Kidney (tissue), 14 donors: ENCODE results near the gene FEM1A. TPM values are rescaled to one million over a fixed set of nuclear protein-coding genes. Genes with fewer than 3 reads are reported as not detected.
A peak's percentile ranks its signal among the peaks of the same experiment; 100 is the strongest.
"Not testable (repeated sequence)": the region's sequence is repeated elsewhere in the genome, so short reads cannot be mapped to it uniquely, and the experiment has no call there.

ENCODE experiments used
- DNase-seq, 5 donors: peaks; one replicate each; pipeline ENCODE4 v3.0.0-alpha.2; 2013 to 2020
- FAIRE-seq: peaks from 2 replicates; lab custom pipeline; 2012; peaks lifted over from hg19 to GRCh38; lab: Jason Lieb, UNC
- H3K27ac ChIP-seq, 2 donors: one replicate each; pipeline ENCODE4 v1.7.0; 2013; ENCODE audit warnings: low read depth in 2 of 2, low read length in 2 of 2, inconsistent platforms in 1 of 2
- H3K27me3 ChIP-seq: one replicate; pipeline ENCODE4 v1.7.1; 2013; ENCODE audit warnings: low read length, inconsistent platforms; ENCODE audit not compliant: control insufficient read depth, insufficient read depth
- H3K36me3 ChIP-seq, 3 donors: one replicate each; pipeline versions ENCODE4 v1.7.0 to v1.7.1; 2013; ENCODE audit warnings: low read length in 3 of 3, control low read depth in 1 of 3, inconsistent platforms in 1 of 3; ENCODE audit not compliant: insufficient read depth in 3 of 3, control insufficient read depth in 2 of 3
- H3K4me1 ChIP-seq, 3 donors: one replicate each; pipeline versions ENCODE4 v1.7.0 to v1.7.1; 2013; ENCODE audit warnings: low read length in 3 of 3, inconsistent platforms in 1 of 3, low read depth in 1 of 3; ENCODE audit not compliant: control insufficient read depth in 2 of 3, insufficient read depth in 2 of 3
- H3K4me3 ChIP-seq, 3 donors: one replicate each; pipeline versions ENCODE4 v1.7.0 to v1.8.1; 2013; ENCODE audit warnings: low read length in 3 of 3, control low read depth in 1 of 3, inconsistent platforms in 1 of 3
- H3K9ac ChIP-seq, 3 donors: one replicate each; pipeline versions ENCODE4 v1.7.0 to v1.7.1; 2013; ENCODE audit warnings: low read length in 3 of 3, control low read depth in 1 of 3, inconsistent platforms in 1 of 3
- H3K9me3 ChIP-seq, 3 donors: one replicate each; pipeline versions ENCODE4 v1.7.0 to v1.7.1; 2013; ENCODE audit warnings: low read length in 3 of 3, control low read depth in 1 of 3, inconsistent platforms in 1 of 3; ENCODE audit not compliant: control insufficient read depth in 2 of 3, insufficient read depth in 1 of 3
- intact Hi-C: fragments of 100-400 bp; cut with DNase I; formaldehyde crosslinking; loops from one replicate; pipeline ENCODE4 v1.11.1; 2022
- polyA plus RNA-seq: library from polyadenylated mRNA; stranded (reverse); fragments of 350-450 nt; fragmentation: Illumina TruSeq; extraction: RNeasy Lipid Tissue Mini Kit (QIAGEN cat#74804); gene quantifications from one replicate; pipeline ENCODE4 v1.2.3, GENCODE V29; 2014; ENCODE audit warnings: low read depth, low replicate concordance; ENCODE audit not compliant: insufficient read depth
- total RNA-seq: library from RNA; stranded (reverse); fragmentation: NEBNext Ultra II Directional; extraction: Animal tissue kit (Norgen Biotek cat#: 25700); gene quantifications from one replicate; pipeline ENCODE4 v1.2.1, GENCODE V29; 2021
- TF ChIP-seq, protein P1 (sequence below): IDR thresholded peaks from 3 replicates; pipeline ENCODE4 v1.5.1; 2012; ENCODE audit warnings: mild to moderate bottlenecking, moderate library complexity, borderline replicate concordance; ENCODE audit not compliant: insufficient read depth; ENCODE audit errors: extremely low read depth
- donor health status: control.
- donor health status: control.
- donor health status: control.
- donor health status: control.
- donor health status: control.
- donor health status: DM: yes; HTN: yes; CAD: no.
- donor health status: Normal renal cell carcinoma (clear cell type).

FEM1A gene
- total and polyA plus RNA-seq, 2 donors from 2014 or later, result 4.6 to 11.3 TPM

DNA sequence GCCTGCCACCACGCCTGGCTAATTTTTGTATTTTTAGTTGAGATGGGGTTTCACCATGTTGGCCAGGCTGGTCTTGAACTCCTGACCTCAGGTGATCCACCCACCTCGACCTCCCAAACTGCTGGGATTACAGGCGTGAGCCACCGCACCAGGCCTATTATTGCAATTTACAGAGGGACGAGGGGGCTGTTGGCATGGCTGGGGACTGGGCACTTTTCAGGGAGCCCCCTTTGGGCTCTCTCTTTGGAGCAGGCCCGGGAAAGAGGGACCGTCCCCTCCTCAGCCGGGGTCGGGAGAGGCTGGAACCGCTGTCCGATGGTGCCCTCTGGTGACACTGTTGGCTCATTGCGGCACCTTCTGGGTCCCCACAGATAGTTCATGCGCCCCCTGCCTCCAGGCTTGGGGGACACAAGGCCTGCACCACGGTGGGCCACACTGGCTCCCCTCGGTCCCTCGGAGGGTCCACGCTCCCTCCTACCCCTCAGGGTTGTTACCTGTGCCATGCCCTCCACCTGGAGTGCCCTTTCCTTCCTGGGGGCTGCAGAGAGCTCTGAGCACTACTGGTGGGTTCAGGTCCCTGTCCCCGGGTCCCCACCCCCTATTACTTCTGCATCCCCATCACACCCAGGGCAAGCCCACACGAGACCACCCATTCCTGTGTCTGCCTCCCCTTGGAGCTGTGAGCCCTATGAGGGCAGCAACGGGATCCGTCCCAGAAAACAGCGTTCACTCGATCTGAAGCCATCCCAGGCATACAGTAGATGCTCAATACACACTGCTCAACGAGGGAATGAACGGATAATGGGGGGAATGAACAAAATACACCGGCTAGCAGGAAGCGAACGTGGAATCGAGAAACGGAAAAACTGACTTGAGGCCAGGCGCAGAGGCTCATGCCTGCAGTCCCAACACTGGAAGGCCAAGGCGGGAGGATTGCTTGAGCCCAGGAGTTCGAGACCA, 12.5 kb downstream of the FEM1A start:
- H3K9ac ChIP-seq, result no peak overlapping the region
- FAIRE-seq (no peak), DNase-seq (peak; percentile 69 to 80 (median 76))
- H3K27ac ChIP-seq, result no peak overlapping the region
- no peaks in the 10 kb centered on the region for H3K4me1 ChIP-seq
- H3K4me3 ChIP-seq, result no peak overlapping the region
- TF ChIP-seq, protein P1, sequence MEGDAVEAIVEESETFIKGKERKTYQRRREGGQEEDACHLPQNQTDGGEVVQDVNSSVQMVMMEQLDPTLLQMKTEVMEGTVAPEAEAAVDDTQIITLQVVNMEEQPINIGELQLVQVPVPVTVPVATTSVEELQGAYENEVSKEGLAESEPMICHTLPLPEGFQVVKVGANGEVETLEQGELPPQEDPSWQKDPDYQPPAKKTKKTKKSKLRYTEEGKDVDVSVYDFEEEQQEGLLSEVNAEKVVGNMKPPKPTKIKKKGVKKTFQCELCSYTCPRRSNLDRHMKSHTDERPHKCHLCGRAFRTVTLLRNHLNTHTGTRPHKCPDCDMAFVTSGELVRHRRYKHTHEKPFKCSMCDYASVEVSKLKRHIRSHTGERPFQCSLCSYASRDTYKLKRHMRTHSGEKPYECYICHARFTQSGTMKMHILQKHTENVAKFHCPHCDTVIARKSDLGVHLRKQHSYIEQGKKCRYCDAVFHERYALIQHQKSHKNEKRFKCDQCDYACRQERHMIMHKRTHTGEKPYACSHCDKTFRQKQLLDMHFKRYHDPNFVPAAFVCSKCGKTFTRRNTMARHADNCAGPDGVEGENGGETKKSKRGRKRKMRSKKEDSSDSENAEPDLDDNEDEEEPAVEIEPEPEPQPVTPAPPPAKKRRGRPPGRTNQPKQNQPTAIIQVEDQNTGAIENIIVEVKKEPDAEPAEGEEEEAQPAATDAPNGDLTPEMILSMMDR, result peak; percentile 61
- no peaks in the 10 kb centered on the region for H3K27me3 ChIP-seq
- H3K9me3 ChIP-seq, result no peaks in the 10 kb centered on the region
- H3K36me3 ChIP-seq, result no peaks in the 10 kb centered on the region
- intact Hi-C loops, result loop anchor here (10.0 kb wide), 1 partner anchor 221 kb away; no protein-coding TSS in a partner anchor

DNA sequence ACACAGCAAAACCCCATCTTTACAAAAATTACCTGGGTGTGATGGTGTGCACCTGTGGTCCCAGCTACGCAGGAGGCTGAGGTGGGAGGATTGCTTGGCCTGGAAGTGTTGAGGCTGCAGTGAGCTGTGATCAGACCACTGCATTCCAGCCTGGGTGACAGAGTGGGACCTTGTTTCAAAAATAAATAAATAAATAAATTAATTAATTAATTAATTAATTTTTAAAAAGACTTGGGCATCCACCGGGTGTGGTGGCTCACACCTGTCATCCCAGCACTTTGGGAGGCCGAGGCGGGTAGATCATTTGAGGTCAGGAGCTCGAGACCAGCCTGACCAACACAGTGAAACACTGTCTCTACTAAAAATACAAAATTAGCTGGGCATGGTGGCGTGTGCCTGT, 13.6 kb downstream of the FEM1A start:
- H3K9ac ChIP-seq, DNase-seq, H3K27ac ChIP-seq, H3K27me3 ChIP-seq, H3K9me3 ChIP-seq, H3K4me3 ChIP-seq, H3K4me1 ChIP-seq, FAIRE-seq, H3K36me3 ChIP-seq: not testable (repeated sequence)
- intact Hi-C loops, result loop anchor here (5.0 to 10.0 kb wide), 2 partner anchors 47 to 220 kb away; no protein-coding TSS in a partner anchor

DNA sequence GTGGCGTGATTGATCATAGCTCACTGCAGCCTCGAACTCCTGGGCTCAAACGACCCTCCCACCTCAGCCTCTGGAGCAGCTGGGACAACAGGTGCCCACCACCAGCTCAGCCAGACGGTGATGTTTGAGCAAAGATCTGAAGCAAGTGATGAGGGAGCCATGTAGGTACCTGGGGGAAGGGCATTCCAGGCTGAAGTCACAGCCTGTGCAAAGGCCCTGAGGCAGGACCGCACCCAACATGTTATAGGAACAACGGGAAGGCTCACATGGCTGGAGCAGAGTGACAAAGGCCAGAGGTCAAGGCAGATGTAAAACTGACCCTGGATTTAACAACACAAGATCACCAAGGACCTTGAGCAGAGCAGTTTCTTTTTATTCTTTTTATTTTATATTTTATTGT, 14.8 kb downstream of the FEM1A start:
- Histone ChIP-seq H3K27ac (no peak overlapping the region), H3K9ac (no peak overlapping the region), H3K4me3 (no peak overlapping the region), H3K4me1 (no peaks in the 10 kb centered on the region), H3K36me3 (no peaks in the 10 kb centered on the region), H3K27me3 (no peaks in the 10 kb centered on the region), H3K9me3 (no peaks in the 10 kb centered on the region)
- FAIRE-seq, result no peak
- DNase-seq, result no peak
- intact Hi-C loops, result loop anchor here (5.0 to 10.0 kb wide), 2 partner anchors 46 to 218 kb away; no protein-coding TSS in a partner anchor
- TF ChIP-seq, protein P1, result no peak

DNA sequence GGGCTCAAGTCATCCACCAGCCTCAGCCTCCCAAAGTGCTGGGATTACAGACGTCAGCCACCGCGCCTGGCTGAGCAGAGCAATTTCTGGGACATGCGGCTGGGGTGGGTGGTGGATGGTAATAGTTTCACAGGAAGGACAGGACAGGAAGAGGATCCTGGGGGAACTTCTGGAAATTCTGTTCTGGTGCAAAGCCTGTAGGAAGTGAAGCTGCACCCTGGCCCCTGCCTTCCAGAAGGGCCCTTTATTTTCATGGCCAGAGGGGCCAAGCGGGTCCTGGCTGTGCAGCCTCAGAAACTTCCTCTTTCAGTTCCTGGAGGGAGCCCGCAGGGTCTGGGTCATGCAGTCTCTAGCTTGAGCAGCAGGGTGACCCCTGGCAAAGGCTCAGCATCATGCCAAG, 15.7 kb downstream of the FEM1A start:
- no peak for DNase-seq
- intact Hi-C loops, result loop anchor here (5.0 to 10.0 kb wide), 2 partner anchors 45 to 218 kb away; no protein-coding TSS in a partner anchor
- FAIRE-seq, result no peak
- Histone ChIP-seq H3K27ac (no peak overlapping the region), H3K9me3 (no peaks in the 10 kb centered on the region), H3K36me3 (no peaks in the 10 kb centered on the region), H3K4me1 (no peaks in the 10 kb centered on the region), H3K4me3 (no peak overlapping the region), H3K9ac (no peak overlapping the region), H3K27me3 (no peaks in the 10 kb centered on the region)
- TF ChIP-seq, protein P1, result no peak
